ENCODE data around the gene POLR2J3. TPM values are rescaled to one million over a fixed set of nuclear protein-coding genes. Genes with fewer than 3 reads are reported as not detected.
"Not testable (repeated sequence)": the region's sequence is repeated elsewhere in the genome, so short reads cannot be mapped to it uniquely, and the experiment has no call there.

POLR2J3 gene
- total and polyA plus RNA-seq, 2 donors (not counting 1 experiment from before 2014, with no cell fraction given) = 166 to 192 TPM

GRCh38 chr7:102546353-102546752, 26.0 kb downstream of the POLR2J3 start:
- H3K27ac Mint-ChIP-seq; H3K79me2 ChIP-seq (ENCODE audit: control insufficient read depth, insufficient read depth, low read length); H3K9me3 ChIP-seq (ENCODE audit: control extremely low read depth in 1 of 3, control insufficient read depth in 2 of 3, insufficient read depth in 1 of 3, low read length in 2 of 3); H3K4me2 ChIP-seq (replicated peaks; ENCODE audit: low read depth, low read length, poor library complexity, severe bottlenecking); H3K9me3 Mint-ChIP-seq (ENCODE audit: insufficient read depth); H3K36me3 ChIP-seq (replicated peaks in 1 of 2; ENCODE audit: control extremely low read depth in 1 of 2, control insufficient read depth in 1 of 2, extremely low read depth in 1 of 2, insufficient read depth in 2 of 2, low read length in 1 of 2); H3K27me3 ChIP-seq (replicated peaks in 1 of 4; ENCODE audit: control extremely low read depth in 1 of 4, control insufficient read depth in 3 of 4, insufficient read depth in 4 of 4, low read length in 3 of 4); H4K20me1 ChIP-seq (ENCODE audit: control insufficient read depth, insufficient read depth, low read length, poor library complexity, severe bottlenecking); H3K4me1 Mint-ChIP-seq; DNase-seq; H3K4me3 Mint-ChIP-seq; intact Hi-C loops (cut with micrococcal nuclease); H3K27me3 Mint-ChIP-seq; H2AFZ ChIP-seq (ENCODE audit: insufficient read depth, low read depth, low read length, poor library complexity, severe bottlenecking); H3K4me1 ChIP-seq (ENCODE audit: control insufficient read depth in 2 of 2, insufficient read depth in 2 of 2, low read length in 2 of 2); H3K9ac ChIP-seq (ENCODE audit: low read length); CTCF ChIA-PET; H3K4me3 ChIP-seq (ENCODE audit: control extremely low read depth in 1 of 5, extremely low read depth in 1 of 5, insufficient read depth in 1 of 5, low read depth in 2 of 5, low read length in 4 of 5); POLR2A ChIA-PET; H3K27ac ChIP-seq (ENCODE audit: low read length in 2 of 2): not testable (repeated sequence)
- no CpG with 5 or more reads among the region's 6 CpGs for WGBS (ENCODE audit: insufficient coverage)
- ATAC-seq (ENCODE audit: low read depth) = peak; percentile 87

- H3K4me1 Mint-ChIP-seq; H3K9me3 Mint-ChIP-seq (ENCODE audit: insufficient read depth); H3K4me1 ChIP-seq (ENCODE audit: control insufficient read depth in 2 of 2, insufficient read depth in 2 of 2, low read length in 2 of 2); H3K27ac ChIP-seq (ENCODE audit: low read length in 2 of 2); H3K27ac Mint-ChIP-seq; ATAC-seq (ENCODE audit: low read depth); H3K9ac ChIP-seq (ENCODE audit: low read length); POLR2A ChIA-PET; H3K4me3 ChIP-seq (ENCODE audit: control extremely low read depth in 1 of 5, extremely low read depth in 1 of 5, insufficient read depth in 1 of 5, low read depth in 2 of 5, low read length in 4 of 5); H4K20me1 ChIP-seq (ENCODE audit: control insufficient read depth, insufficient read depth, low read length, poor library complexity, severe bottlenecking); H3K27me3 ChIP-seq (replicated peaks in 1 of 4; ENCODE audit: control extremely low read depth in 1 of 4, control insufficient read depth in 3 of 4, insufficient read depth in 4 of 4, low read length in 3 of 4); H3K4me2 ChIP-seq (replicated peaks; ENCODE audit: low read depth, low read length, poor library complexity, severe bottlenecking); H3K27me3 Mint-ChIP-seq; CTCF ChIA-PET; H3K4me3 Mint-ChIP-seq; DNase-seq; H3K36me3 ChIP-seq (replicated peaks in 1 of 2; ENCODE audit: control extremely low read depth in 1 of 2, control insufficient read depth in 1 of 2, extremely low read depth in 1 of 2, insufficient read depth in 2 of 2, low read length in 1 of 2); H3K79me2 ChIP-seq (ENCODE audit: control insufficient read depth, insufficient read depth, low read length); H2AFZ ChIP-seq (ENCODE audit: insufficient read depth, low read depth, low read length, poor library complexity, severe bottlenecking); intact Hi-C loops (cut with micrococcal nuclease); H3K9me3 ChIP-seq (ENCODE audit: control extremely low read depth in 1 of 3, control insufficient read depth in 2 of 3, insufficient read depth in 1 of 3, low read length in 2 of 3): not testable (repeated sequence)
- WGBS (ENCODE audit: insufficient coverage) = no CpG with 5 or more reads among the region's 12 CpGs
These were observed 27.1 kb downstream of the POLR2J3 start for GRCh38 chr7:102545288-102545687.

GRCh38 chr7:102544372-102544771, 28.0 kb downstream of the POLR2J3 start:
- H3K9me3 Mint-ChIP-seq (ENCODE audit: insufficient read depth); DNase-seq; ATAC-seq (ENCODE audit: low read depth); H3K9ac ChIP-seq (ENCODE audit: low read length); H2AFZ ChIP-seq (ENCODE audit: insufficient read depth, low read depth, low read length, poor library complexity, severe bottlenecking); H3K27ac ChIP-seq (ENCODE audit: low read length in 2 of 2); H3K27me3 ChIP-seq (replicated peaks in 1 of 4; ENCODE audit: control extremely low read depth in 1 of 4, control insufficient read depth in 3 of 4, insufficient read depth in 4 of 4, low read length in 3 of 4); intact Hi-C loops (cut with micrococcal nuclease); H3K4me3 ChIP-seq (ENCODE audit: control extremely low read depth in 1 of 5, extremely low read depth in 1 of 5, insufficient read depth in 1 of 5, low read depth in 2 of 5, low read length in 4 of 5); H4K20me1 ChIP-seq (ENCODE audit: control insufficient read depth, insufficient read depth, low read length, poor library complexity, severe bottlenecking); H3K4me1 ChIP-seq (ENCODE audit: control insufficient read depth in 2 of 2, insufficient read depth in 2 of 2, low read length in 2 of 2); H3K27ac Mint-ChIP-seq; H3K4me3 Mint-ChIP-seq; H3K36me3 ChIP-seq (replicated peaks in 1 of 2; ENCODE audit: control extremely low read depth in 1 of 2, control insufficient read depth in 1 of 2, extremely low read depth in 1 of 2, insufficient read depth in 2 of 2, low read length in 1 of 2); H3K9me3 ChIP-seq (ENCODE audit: control extremely low read depth in 1 of 3, control insufficient read depth in 2 of 3, insufficient read depth in 1 of 3, low read length in 2 of 3); CTCF ChIA-PET; H3K4me2 ChIP-seq (replicated peaks; ENCODE audit: low read depth, low read length, poor library complexity, severe bottlenecking); H3K4me1 Mint-ChIP-seq; H3K79me2 ChIP-seq (ENCODE audit: control insufficient read depth, insufficient read depth, low read length); H3K27me3 Mint-ChIP-seq: not testable (repeated sequence)
- POLR2A ChIA-PET = interaction anchor here (0.6 kb wide), 1 partner anchor 735 kb away, joined by 5 read pairs; no protein-coding TSS in a partner anchor
- no CpG with 5 or more reads among the region's 1 CpG for WGBS (ENCODE audit: insufficient coverage)

- H3K4me3 ChIP-seq (ENCODE audit: control extremely low read depth in 1 of 5, extremely low read depth in 1 of 5, insufficient read depth in 1 of 5, low read depth in 2 of 5, low read length in 4 of 5); H3K4me1 ChIP-seq (ENCODE audit: control insufficient read depth in 2 of 2, insufficient read depth in 2 of 2, low read length in 2 of 2); H3K4me2 ChIP-seq (replicated peaks; ENCODE audit: low read depth, low read length, poor library complexity, severe bottlenecking); POLR2A ChIA-PET; DNase-seq; CTCF ChIA-PET; H3K4me1 Mint-ChIP-seq; H3K9me3 ChIP-seq (ENCODE audit: control extremely low read depth in 1 of 3, control insufficient read depth in 2 of 3, insufficient read depth in 1 of 3, low read length in 2 of 3); H4K20me1 ChIP-seq (ENCODE audit: control insufficient read depth, insufficient read depth, low read length, poor library complexity, severe bottlenecking); H3K9me3 Mint-ChIP-seq (ENCODE audit: insufficient read depth); H3K27ac ChIP-seq (ENCODE audit: low read length in 2 of 2); H3K27me3 Mint-ChIP-seq; ATAC-seq (ENCODE audit: low read depth); H3K79me2 ChIP-seq (ENCODE audit: control insufficient read depth, insufficient read depth, low read length); H2AFZ ChIP-seq (ENCODE audit: insufficient read depth, low read depth, low read length, poor library complexity, severe bottlenecking); H3K27ac Mint-ChIP-seq; H3K27me3 ChIP-seq (replicated peaks in 1 of 4; ENCODE audit: control extremely low read depth in 1 of 4, control insufficient read depth in 3 of 4, insufficient read depth in 4 of 4, low read length in 3 of 4); intact Hi-C loops (cut with micrococcal nuclease); H3K36me3 ChIP-seq (replicated peaks in 1 of 2; ENCODE audit: control extremely low read depth in 1 of 2, control insufficient read depth in 1 of 2, extremely low read depth in 1 of 2, insufficient read depth in 2 of 2, low read length in 1 of 2); H3K9ac ChIP-seq (ENCODE audit: low read length); H3K4me3 Mint-ChIP-seq: not testable (repeated sequence)
- no CpG with 5 or more reads among the region's 8 CpGs for WGBS (ENCODE audit: insufficient coverage)
These were observed 28.8 kb downstream of the POLR2J3 start, which contains the start of gene UPK3BL2 for GRCh38 chr7:102543596-102543995. Gene UPK3BL2, minus strand, starts transcription at chr7:102543696. Its CDS starts 60 bp downstream, at chr7:102543636.

All from B cell (primary cell).